Measurements from ENCODE around the gene SSR1.

Gene SSR1

GRCh38 chr6:7256785-7257184 is 56.2 kb downstream of the SSR1 start:
- H3K9me3 ChIP-seq (ENCODE audit: insufficient read depth, low read depth, low read length): no peaks in the 10 kb centered on the region
- no peaks in the 10 kb centered on the region for H3K4me1 ChIP-seq (ENCODE audit: insufficient read depth, low read length, poor library complexity, severe bottlenecking)
- no peaks in the 10 kb centered on the region for H3K9me2 ChIP-seq (replicated peaks; ENCODE audit: low read depth, low read length)
- H3K4me3 ChIP-seq (ENCODE audit: low read length, poor library complexity, severe bottlenecking): no peak overlapping the region
- H3K79me2 ChIP-seq (ENCODE audit: insufficient read depth, low read length): no peaks in the 10 kb centered on the region
- no peaks in the 10 kb centered on the region; the same call in 1 of the 2 replicates for H3K36me3 ChIP-seq (ENCODE audit: insufficient read depth, low read length)
- H3K4me2 ChIP-seq (ENCODE audit: low read depth, low read length, poor library complexity, severe bottlenecking): no peak overlapping the region
- no peak overlapping the region for H2AFZ ChIP-seq (ENCODE audit: low read length)
- H3K9ac ChIP-seq (ENCODE audit: low read depth, low read length, poor library complexity, severe bottlenecking): no peak overlapping the region
- TF ChIP-seq, protein P1, sequence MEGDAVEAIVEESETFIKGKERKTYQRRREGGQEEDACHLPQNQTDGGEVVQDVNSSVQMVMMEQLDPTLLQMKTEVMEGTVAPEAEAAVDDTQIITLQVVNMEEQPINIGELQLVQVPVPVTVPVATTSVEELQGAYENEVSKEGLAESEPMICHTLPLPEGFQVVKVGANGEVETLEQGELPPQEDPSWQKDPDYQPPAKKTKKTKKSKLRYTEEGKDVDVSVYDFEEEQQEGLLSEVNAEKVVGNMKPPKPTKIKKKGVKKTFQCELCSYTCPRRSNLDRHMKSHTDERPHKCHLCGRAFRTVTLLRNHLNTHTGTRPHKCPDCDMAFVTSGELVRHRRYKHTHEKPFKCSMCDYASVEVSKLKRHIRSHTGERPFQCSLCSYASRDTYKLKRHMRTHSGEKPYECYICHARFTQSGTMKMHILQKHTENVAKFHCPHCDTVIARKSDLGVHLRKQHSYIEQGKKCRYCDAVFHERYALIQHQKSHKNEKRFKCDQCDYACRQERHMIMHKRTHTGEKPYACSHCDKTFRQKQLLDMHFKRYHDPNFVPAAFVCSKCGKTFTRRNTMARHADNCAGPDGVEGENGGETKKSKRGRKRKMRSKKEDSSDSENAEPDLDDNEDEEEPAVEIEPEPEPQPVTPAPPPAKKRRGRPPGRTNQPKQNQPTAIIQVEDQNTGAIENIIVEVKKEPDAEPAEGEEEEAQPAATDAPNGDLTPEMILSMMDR (conservative IDR thresholded peaks at IDR 0.05; ENCODE audit: low read length): no peak
- no peak for TF ChIP-seq EZH2phosphoT487 (IDR thresholded peaks at IDR 0.05; ENCODE audit: borderline replicate concordance)
- no peaks in the 10 kb centered on the region for H3F3A ChIP-seq (ENCODE audit: low read depth)
- no peaks in the 10 kb centered on the region for H4K20me1 ChIP-seq (ENCODE audit: insufficient read depth, low read length, poor library complexity, severe bottlenecking)
- no peaks in the 10 kb centered on the region for H3K27me3 ChIP-seq (ENCODE audit: insufficient read depth, low read length, poor library complexity, severe bottlenecking)

DNA sequence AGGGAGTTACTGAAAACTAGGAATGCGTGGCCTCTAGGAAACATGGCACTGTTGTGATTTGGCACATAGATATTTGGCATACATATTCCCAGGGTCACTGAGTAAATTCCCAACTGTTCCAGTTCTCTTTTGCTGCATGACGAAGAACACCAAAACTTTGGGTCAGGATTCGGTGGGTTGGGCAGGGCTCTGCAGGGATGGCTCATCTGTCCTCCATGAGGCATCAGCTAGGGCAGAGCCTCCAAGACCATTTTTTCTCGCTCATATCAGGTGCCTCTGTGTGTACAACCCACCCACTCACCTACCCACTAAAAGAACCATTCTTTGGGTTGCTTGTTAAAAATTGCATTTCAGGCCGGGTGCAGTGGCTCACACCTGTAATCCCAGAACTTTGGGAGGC is 57.1 kb downstream of the SSR1 start:
- H4K20me1 ChIP-seq (ENCODE audit: insufficient read depth, low read length, poor library complexity, severe bottlenecking): no peaks in the 10 kb centered on the region
- no peak overlapping the region for H3K9ac ChIP-seq (ENCODE audit: low read depth, low read length, poor library complexity, severe bottlenecking)
- no peak for TF ChIP-seq EZH2phosphoT487 (IDR thresholded peaks at IDR 0.05; ENCODE audit: borderline replicate concordance)
- TF ChIP-seq, protein P1 (conservative IDR thresholded peaks at IDR 0.05; ENCODE audit: low read length): no peak
- no peaks in the 10 kb centered on the region for H3K27me3 ChIP-seq (ENCODE audit: insufficient read depth, low read length, poor library complexity, severe bottlenecking)
- H3K4me2 ChIP-seq (ENCODE audit: low read depth, low read length, poor library complexity, severe bottlenecking): no peak overlapping the region
- no peaks in the 10 kb centered on the region for H3K4me1 ChIP-seq (ENCODE audit: insufficient read depth, low read length, poor library complexity, severe bottlenecking)
- no peaks in the 10 kb centered on the region for H3K9me2 ChIP-seq (replicated peaks; ENCODE audit: low read depth, low read length)
- no peaks in the 10 kb centered on the region for H3F3A ChIP-seq (ENCODE audit: low read depth)
- peaks cover 4% of the 10 kb centered on the region; the same call in 1 of the 2 replicates for H3K36me3 ChIP-seq (ENCODE audit: insufficient read depth, low read length)
- no peak overlapping the region for H2AFZ ChIP-seq (ENCODE audit: low read length)
- H3K79me2 ChIP-seq (ENCODE audit: insufficient read depth, low read length): no peaks in the 10 kb centered on the region
- no peak overlapping the region for H3K4me3 ChIP-seq (ENCODE audit: low read length, poor library complexity, severe bottlenecking)
- no peaks in the 10 kb centered on the region for H3K9me3 ChIP-seq (ENCODE audit: insufficient read depth, low read depth, low read length)

- Histone ChIP-seq H3K36me3 (ENCODE audit: insufficient read depth, low read length) (peaks cover 6% of the 10 kb centered on the region; the same call in 1 of the 2 replicates), H3K79me2 (ENCODE audit: insufficient read depth, low read length) (no peaks in the 10 kb centered on the region), H3K27me3 (ENCODE audit: insufficient read depth, low read length, poor library complexity, severe bottlenecking) (no peaks in the 10 kb centered on the region), H3F3A (ENCODE audit: low read depth) (no peaks in the 10 kb centered on the region), H4K20me1 (ENCODE audit: insufficient read depth, low read length, poor library complexity, severe bottlenecking) (no peaks in the 10 kb centered on the region), H3K9me3 (ENCODE audit: insufficient read depth, low read depth, low read length) (no peaks in the 10 kb centered on the region), H3K4me1 (ENCODE audit: insufficient read depth, low read length, poor library complexity, severe bottlenecking) (no peaks in the 10 kb centered on the region), H3K9ac (ENCODE audit: low read depth, low read length, poor library complexity, severe bottlenecking) (no peak overlapping the region), H2AFZ (ENCODE audit: low read length) (no peak overlapping the region), H3K4me3 (ENCODE audit: low read length, poor library complexity, severe bottlenecking) (no peak overlapping the region), H3K4me2 (ENCODE audit: low read depth, low read length, poor library complexity, severe bottlenecking) (no peak overlapping the region), H3K9me2 (replicated peaks; ENCODE audit: low read depth, low read length) (no peaks in the 10 kb centered on the region)
- no peak for TF ChIP-seq EZH2phosphoT487 (IDR thresholded peaks at IDR 0.05; ENCODE audit: borderline replicate concordance)
Observed at GRCh38 chr6:7254980-7255835, 57.8 kb downstream of the SSR1 start.

Measured in Loucy (cell line).